Measurements from ENCODE around the gene TMEM187. TPM values are rescaled to one million over a fixed set of nuclear protein-coding genes. Genes with fewer than 3 reads are reported as not detected.

TMEM187 gene
- total RNA-seq, 4 donors from 2014 or later: 1.5 to 9.5 (median 5.4) TPM

GRCh38 chrX:153927922-153928760, 44.4 kb upstream of the TMEM187 start:
- H3K4me3 ChIP-seq: peak overlapping the region; percentile 62 to 69
- peak overlapping the region; percentile 88 to 96 (median 91) for H3K27ac ChIP-seq
- ATAC-seq: peak; percentile 95
- peaks cover 0 to 34% of the 10 kb centered on the region in 2 donors for H3K36me3 ChIP-seq
- no peaks in the 10 kb centered on the region for H3K27me3 ChIP-seq
- TF ChIP-seq POLR2A (IDR thresholded peaks at IDR 0.05) (peak; percentile 88 to 90), POLR2AphosphoS5 (IDR thresholded peaks at IDR 0.05) (peak; percentile 12), EP300 (IDR thresholded peaks at IDR 0.05) (no peak)
- TF ChIP-seq, protein P1, sequence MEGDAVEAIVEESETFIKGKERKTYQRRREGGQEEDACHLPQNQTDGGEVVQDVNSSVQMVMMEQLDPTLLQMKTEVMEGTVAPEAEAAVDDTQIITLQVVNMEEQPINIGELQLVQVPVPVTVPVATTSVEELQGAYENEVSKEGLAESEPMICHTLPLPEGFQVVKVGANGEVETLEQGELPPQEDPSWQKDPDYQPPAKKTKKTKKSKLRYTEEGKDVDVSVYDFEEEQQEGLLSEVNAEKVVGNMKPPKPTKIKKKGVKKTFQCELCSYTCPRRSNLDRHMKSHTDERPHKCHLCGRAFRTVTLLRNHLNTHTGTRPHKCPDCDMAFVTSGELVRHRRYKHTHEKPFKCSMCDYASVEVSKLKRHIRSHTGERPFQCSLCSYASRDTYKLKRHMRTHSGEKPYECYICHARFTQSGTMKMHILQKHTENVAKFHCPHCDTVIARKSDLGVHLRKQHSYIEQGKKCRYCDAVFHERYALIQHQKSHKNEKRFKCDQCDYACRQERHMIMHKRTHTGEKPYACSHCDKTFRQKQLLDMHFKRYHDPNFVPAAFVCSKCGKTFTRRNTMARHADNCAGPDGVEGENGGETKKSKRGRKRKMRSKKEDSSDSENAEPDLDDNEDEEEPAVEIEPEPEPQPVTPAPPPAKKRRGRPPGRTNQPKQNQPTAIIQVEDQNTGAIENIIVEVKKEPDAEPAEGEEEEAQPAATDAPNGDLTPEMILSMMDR (IDR thresholded peaks at IDR 0.05): peak in 3 of 4 experiments; percentile 22 to 45 (median 32)
- no peaks in the 10 kb centered on the region for H3K9me3 ChIP-seq
- H3K4me1 ChIP-seq: peaks cover 0 to 56% (median 14%) of the 10 kb centered on the region in 3 donors
- no CpG with 5 or more reads among the region's 76 CpGs for WGBS, 2 donors (ENCODE audit: low coverage in 1 of 2)

- Histone ChIP-seq H3K27ac (peak overlapping the region; percentile 47 to 74 (median 67)), H3K4me1 (peaks cover 0 to 55% (median 13%) of the 10 kb centered on the region in 3 donors)
- WGBS, 2 donors (ENCODE audit: low coverage in 1 of 2): 89% methylated on average over 3 of the region's 9 CpGs; no CpG with 5 or more reads in 1 of the 2 donors
These were observed 43.7 kb upstream of the TMEM187 start for GRCh38 chrX:153928846-153929245.

DNA sequence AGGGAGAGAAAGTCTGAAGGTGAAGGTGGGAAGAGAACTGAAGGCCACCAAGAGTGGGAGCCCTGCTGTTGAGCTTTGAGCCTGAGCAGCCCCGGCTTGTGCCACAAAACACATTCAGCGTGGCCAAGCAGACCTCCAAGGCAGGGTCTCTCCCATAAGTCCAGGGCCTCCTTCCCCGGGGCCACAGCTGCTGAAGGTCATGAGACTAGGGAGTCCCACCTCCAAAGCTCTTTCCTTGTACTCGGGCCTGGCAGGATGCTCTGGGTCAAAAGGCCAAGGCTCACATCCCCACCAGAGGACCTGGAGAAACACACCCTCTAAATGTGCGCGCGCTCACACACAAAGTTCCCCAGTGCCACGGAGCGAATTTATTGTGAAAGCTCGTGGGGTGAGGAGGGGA, 43.0 kb upstream of the TMEM187 start:
- TF ChIP-seq EP300 (IDR thresholded peaks at IDR 0.05): no peak
- TF ChIP-seq POLR2AphosphoS5 (IDR thresholded peaks at IDR 0.05): no peak
- TF ChIP-seq POLR2A (IDR thresholded peaks at IDR 0.05): no peak
- TF ChIP-seq, protein P1 (IDR thresholded peaks at IDR 0.05): no peak
- peaks cover 0 to 53% (median 15%) of the 10 kb centered on the region in 3 donors for H3K4me1 ChIP-seq
- no peaks in the 10 kb centered on the region for H3K27me3 ChIP-seq
- peaks cover 0 to 34% of the 10 kb centered on the region in 2 donors for H3K36me3 ChIP-seq
- no peak for ATAC-seq
- H3K27ac ChIP-seq: peak overlapping the region in 3 of 4 donors; percentile 28 to 74 (median 64)
- H3K9me3 ChIP-seq: no peaks in the 10 kb centered on the region
- no CpG with 5 or more reads among the region's 10 CpGs for WGBS, 2 donors (ENCODE audit: low coverage in 1 of 2)
- H3K4me3 ChIP-seq: no peak overlapping the region

More at GRCh38 chrX:153928846-153929245, 43.7 kb upstream of the TMEM187 start:
- no peaks in the 10 kb centered on the region for H3K27me3 ChIP-seq
- H3K36me3 ChIP-seq: peaks cover 0 to 34% of the 10 kb centered on the region in 2 donors
- TF ChIP-seq, protein P1 (IDR thresholded peaks at IDR 0.05): no peak
- no peak for TF ChIP-seq POLR2AphosphoS5 (IDR thresholded peaks at IDR 0.05)
- TF ChIP-seq EP300 (IDR thresholded peaks at IDR 0.05): no peak
- no peak for TF ChIP-seq POLR2A (IDR thresholded peaks at IDR 0.05)
- no peak for ATAC-seq
- H3K9me3 ChIP-seq: no peaks in the 10 kb centered on the region
- H3K4me3 ChIP-seq: peak overlapping the region in 1 of 2 donors; percentile 12

- no peak for TF ChIP-seq POLR2AphosphoS5 (IDR thresholded peaks at IDR 0.05)
- TF ChIP-seq, protein P1 (IDR thresholded peaks at IDR 0.05): no peak
- TF ChIP-seq EP300 (IDR thresholded peaks at IDR 0.05): no peak
- TF ChIP-seq POLR2A (IDR thresholded peaks at IDR 0.05): no peak
- no peak overlapping the region for H3K4me3 ChIP-seq
- H3K27me3 ChIP-seq: no peaks in the 10 kb centered on the region
- peaks cover 0 to 34% of the 10 kb centered on the region in 2 donors for H3K36me3 ChIP-seq
- no peaks in the 10 kb centered on the region for H3K9me3 ChIP-seq
- WGBS, 2 donors (ENCODE audit: low coverage in 1 of 2): 80% methylated on average over 1 of the region's 31 CpGs; no CpG with 5 or more reads in 1 of the 2 donors
- peaks cover 0 to 50% (median 15%) of the 10 kb centered on the region in 3 donors for H3K4me1 ChIP-seq
- no peak for ATAC-seq
- peak overlapping the region in 2 of 4 donors; percentile 3 to 28 for H3K27ac ChIP-seq
These were observed 42.3 kb upstream of the TMEM187 start for GRCh38 chrX:153930011-153930910.
